Measurements from ENCODE around the gene CNOT8.
A peak's percentile ranks its signal among the peaks of the same experiment; 100 is the strongest.
"Not testable (repeated sequence)": the region's sequence is repeated elsewhere in the genome, so short reads cannot be mapped to it uniquely, and the experiment has no call there.

Gene CNOT8

GRCh38 chr5:154866841-154867240 is 8.4 kb downstream of the CNOT8 start:
- DNase-seq = no peak

- peak; percentile 21 for DNase-seq
These were observed 10.3 kb downstream of the CNOT8 start for GRCh38 chr5:154868702-154869101.

- no peak for DNase-seq
These were observed 13.3 kb downstream of the CNOT8 start for GRCh38 chr5:154871734-154872133.

DNA sequence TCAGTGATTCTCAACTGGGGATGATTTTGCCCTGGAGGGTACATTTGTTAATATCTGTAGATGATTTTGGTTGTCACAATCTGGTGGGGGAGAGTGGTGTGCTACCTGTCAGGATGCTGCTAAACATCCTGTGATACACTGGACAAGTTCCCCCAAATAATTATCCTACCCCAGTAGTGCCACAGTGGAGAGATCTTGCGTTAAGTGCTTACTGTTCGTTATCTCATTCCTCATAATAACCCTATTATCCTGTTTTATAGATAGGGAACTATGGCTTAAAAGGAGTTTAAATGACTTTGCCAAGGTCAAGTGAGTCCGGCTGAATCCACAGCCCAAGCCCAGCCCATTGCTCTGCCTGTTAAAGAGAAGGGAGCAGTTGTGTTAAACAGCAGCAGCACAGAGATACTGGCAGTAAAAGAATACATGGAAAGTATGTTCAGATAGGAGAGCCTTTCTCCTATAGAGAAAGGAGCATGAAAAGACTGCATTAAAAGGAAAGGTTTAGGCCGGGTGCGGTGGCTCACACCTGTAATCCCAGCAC is 15.4 kb downstream of the CNOT8 start:
- no peak for DNase-seq

DNA sequence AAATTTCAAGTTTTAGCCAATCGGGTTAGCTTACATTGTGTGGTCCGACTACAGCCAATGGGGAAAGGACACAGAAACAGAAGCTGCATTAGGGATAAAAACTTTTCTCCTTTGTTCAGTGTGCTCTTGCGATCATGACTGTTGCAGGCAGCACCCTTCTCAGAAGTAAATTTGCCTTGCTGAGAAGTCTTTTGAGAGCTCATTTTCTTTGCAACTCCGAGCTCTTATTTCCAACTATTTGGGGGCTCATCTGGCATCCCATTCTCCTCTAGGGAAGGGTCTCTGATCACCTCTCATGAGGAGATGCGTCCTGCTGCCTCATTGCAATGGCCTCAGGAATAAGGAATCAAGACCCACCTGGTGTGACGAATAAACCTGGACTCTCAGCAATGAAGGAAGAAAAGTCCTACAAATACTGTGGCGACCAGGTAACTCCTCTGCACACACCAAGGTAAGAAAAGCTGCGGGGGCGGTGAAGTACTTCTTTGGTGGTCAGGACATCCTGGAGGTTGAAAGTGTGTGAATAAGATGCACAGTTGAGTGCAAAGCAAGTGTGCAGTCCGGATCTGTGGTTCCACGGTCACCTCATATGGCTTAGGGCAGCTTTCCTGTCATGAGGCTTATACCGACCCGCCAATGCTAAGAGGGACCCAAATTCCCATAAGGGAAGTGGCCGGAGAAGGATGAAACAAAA is 20.4 kb downstream of the CNOT8 start:
- DNase-seq = no peak

- DNase-seq = no peak
These were observed 23.6 kb downstream of the CNOT8 start for GRCh38 chr5:154881986-154882385.

- DNase-seq = no peak
These were observed 26.0 kb downstream of the CNOT8 start for GRCh38 chr5:154884424-154884823.

- no peak for DNase-seq
These were observed 27.0 kb downstream of the CNOT8 start for GRCh38 chr5:154885439-154885838.

DNA sequence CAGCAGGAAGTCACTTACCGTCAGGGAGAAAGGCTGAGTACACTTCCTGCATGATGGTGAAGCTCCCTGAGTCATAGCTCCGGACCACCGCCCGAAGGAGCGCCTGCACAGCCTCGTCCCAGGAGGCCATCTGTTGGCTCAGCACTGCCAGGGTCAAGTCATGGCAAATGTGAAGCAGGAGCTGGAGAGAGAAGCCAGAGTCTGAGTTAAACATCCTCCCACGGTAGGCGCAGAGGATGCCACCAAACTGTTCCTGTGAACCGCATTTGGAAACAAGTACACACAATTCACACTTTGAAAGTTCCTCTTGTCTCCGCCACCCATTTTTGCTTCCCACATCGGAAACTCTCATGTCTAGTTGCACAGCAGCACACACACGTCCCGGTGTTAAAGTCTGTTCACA is 33.9 kb downstream of the CNOT8 start:
- DNase-seq = no peak

DNA sequence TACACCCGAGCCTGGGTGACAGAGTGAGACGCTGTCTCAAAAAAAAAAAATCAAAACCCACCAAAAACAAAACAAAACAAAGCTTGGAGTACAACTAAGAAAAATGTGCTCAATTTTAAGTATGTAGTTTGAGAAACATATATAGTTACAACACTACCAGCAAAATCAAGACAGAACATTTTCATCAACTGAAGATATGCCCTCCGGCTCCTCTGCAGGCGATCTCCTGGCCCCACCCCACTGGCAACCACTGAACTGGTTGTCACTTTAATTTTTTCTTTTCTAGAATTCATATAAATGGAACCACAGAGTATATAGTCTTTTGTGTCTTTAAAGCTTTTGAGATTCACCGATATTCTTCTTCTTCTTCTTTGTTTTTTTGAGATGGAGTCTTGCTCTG is 35.0 kb downstream of the CNOT8 start:
- no peak for DNase-seq

GRCh38 chr5:154895606-154896561 is 37.5 kb downstream of the CNOT8 start:
- DNase-seq = no peak

- no peak for DNase-seq
These were observed 38.2 kb downstream of the CNOT8 start for GRCh38 chr5:154896562-154897165.

- DNase-seq = no peak
These were observed 39.8 kb downstream of the CNOT8 start for GRCh38 chr5:154898210-154898609.

DNA sequence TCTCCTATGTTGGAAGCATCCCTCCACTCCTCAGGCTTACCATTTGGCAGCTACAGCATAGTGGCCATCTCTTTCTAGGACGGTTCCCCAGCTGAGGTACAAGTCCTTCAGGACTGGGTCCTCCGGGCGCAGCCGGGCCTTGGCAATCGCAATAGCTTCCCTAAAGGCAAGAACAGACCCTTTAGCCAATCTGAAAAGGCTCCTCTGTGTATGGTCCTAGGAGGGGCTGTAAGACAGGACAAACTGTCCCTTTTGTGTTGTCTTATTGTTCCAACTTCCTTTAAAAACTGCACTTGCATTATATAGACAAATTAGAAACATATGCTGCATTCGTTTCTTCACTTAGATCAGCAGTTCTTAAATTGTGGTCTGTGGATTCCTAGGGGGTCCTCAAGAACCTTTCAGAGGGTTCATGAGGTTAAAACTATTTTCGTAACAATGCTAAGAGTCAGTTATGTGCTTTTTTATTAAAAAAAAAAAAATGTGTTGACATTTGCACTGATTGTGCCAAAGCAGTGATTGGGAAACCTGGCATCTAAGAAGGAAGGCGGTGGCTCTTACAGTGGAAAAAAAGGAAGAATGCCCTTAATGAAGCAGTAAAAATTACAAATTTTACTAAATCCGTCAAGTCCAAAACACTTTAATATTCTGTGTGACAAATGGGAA is 40.9 kb downstream of the CNOT8 start:
- DNase-seq = no peak

- DNase-seq = no peak
These were observed 41.6 kb downstream of the CNOT8 start for GRCh38 chr5:154900066-154900465.

- no peak for DNase-seq
These were observed 42.8 kb downstream of the CNOT8 start for GRCh38 chr5:154901276-154901675.

- no peak for DNase-seq
These were observed 43.5 kb downstream of the CNOT8 start for GRCh38 chr5:154901913-154902312.

GRCh38 chr5:154905601-154906000 is 47.2 kb downstream of the CNOT8 start:
- not testable (repeated sequence) for DNase-seq

GRCh38 chr5:154916874-154917273 is 58.4 kb downstream of the CNOT8 start:
- no peak for DNase-seq

DNA sequence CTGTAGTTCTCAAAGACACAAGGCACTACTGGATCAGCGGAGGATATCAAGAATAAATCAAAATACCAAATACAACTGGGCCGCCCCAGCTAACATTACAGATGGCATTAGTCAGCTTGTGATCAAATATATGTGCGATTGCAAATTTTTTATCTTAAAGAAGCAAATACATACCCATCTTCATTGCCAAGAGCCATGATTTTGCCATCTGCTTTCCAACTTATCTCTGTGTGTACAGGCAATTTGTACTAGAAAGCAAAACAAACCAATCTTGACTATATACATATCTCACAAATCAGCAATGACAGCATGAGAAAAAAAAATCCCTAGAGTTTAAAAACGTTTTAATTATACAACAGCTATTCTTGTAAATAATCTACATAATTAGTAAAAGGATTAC is 59.3 kb downstream of the CNOT8 start:
- DNase-seq = no peak

DNA sequence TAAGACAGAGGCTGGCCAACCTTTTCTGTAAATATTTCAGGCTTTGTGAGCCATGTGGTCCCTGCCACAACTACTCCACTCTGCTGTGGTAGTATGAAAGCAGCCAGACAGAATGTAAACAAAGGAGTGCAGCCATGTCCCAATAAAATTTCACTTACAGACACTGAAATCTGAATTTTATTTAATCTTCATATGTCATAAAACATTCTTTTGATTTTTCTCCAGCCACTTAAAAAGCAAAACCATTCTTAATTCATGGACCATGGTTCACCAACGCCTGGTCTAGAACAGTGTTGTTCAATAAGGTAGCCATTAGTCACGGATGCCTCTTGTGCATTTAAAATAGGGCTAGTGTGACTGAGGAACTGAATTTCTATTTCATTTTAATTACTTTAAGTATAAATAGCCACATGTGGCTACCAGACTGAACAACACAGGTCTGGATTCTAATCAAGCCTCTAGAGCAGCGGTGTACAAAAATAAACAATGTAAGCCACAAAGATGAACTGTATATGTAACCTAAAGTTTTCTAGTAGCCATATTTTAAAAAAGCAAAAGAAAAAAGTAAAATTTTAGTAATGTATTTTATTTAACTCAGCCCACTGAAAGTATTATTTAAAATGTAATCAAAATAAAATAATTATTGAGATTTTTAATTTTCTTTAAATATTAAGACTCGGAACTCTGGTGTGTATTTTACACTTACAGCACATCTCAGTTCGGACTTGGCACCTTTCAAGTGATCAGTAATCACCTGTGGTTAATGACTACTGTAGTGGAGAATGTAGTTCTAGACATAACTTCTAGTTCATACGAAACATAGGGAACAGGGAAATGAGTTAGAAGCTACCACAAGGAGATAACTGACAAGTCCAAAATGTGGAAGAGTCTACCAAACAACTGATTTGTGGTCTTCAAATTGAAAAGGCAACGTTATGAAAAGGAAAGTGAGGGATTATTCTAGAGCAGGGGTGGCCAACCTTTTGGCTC is 65.3 kb downstream of the CNOT8 start:
- no peak for DNase-seq

Measured in activated T-cell treated with anti-CD3 and anti-CD28 coated beads, Interleukin-2, amount 50 U/mL, for 1 hour (primary cell).